Endodermal cell (in vitro differentiated cells): ENCODE results near the gene GAST. TPM values are rescaled to one million over a fixed set of nuclear protein-coding genes. Genes with fewer than 3 reads are reported as not detected.

Experiments used
- DNase-seq: peaks from one replicate; pipeline ENCODE4 v3.0.0-alpha.2; 2017
- H3K27ac ChIP-seq: 2 replicates; pipeline ENCODE4 v1.5.1; 2013; ENCODE audit warnings: mild to moderate bottlenecking, low read depth, low read length, moderate library complexity
- H3K27me3 ChIP-seq: 2 replicates; pipeline ENCODE4 v1.6.1; 2013; ENCODE audit warnings: mild to moderate bottlenecking, low read length, moderate library complexity; ENCODE audit not compliant: insufficient read depth, control insufficient read depth, poor library complexity, severe bottlenecking
- H3K36me3 ChIP-seq: 2 replicates; pipeline ENCODE4 v1.7.0; 2013; ENCODE audit warnings: mild to moderate bottlenecking, low read length, moderate library complexity; ENCODE audit not compliant: control insufficient read depth, insufficient read depth
- H3K4me1 ChIP-seq: one replicate; pipeline ENCODE4 v1.7.0; 2013; ENCODE audit warnings: low read length; ENCODE audit not compliant: control insufficient read depth, insufficient read depth
- H3K4me3 ChIP-seq: 2 replicates; pipeline ENCODE4 v1.5.1; 2013; ENCODE audit warnings: mild to moderate bottlenecking, low read length, moderate library complexity
- H3K9ac ChIP-seq: 2 replicates; pipeline ENCODE4 v1.6.1; 2013; ENCODE audit warnings: mild to moderate bottlenecking, low read length, moderate library complexity; ENCODE audit not compliant: poor library complexity, severe bottlenecking; ENCODE audit errors: extremely low read depth
- H3K9me3 ChIP-seq: 2 replicates; pipeline ENCODE4 v1.6.1; 2013; ENCODE audit warnings: mild to moderate bottlenecking, low read length, moderate library complexity; ENCODE audit not compliant: control insufficient read depth
- H3K27ac Mint-ChIP-seq: 2 replicates; pipeline ENCODE4 v1.8.0; 2020; ENCODE audit warnings: mixed read lengths
- H3K27me3 Mint-ChIP-seq: 2 replicates; pipeline ENCODE4 v1.8.0; 2021; ENCODE audit warnings: mild to moderate bottlenecking, mixed read lengths; ENCODE audit not compliant: insufficient read depth
- H3K36me3 Mint-ChIP-seq: 2 replicates; pipeline ENCODE4 v1.8.0; 2020; ENCODE audit warnings: low read depth, mixed read lengths
- H3K4me1 Mint-ChIP-seq: 2 replicates; pipeline ENCODE4 v1.8.0; 2020; ENCODE audit warnings: mixed read lengths
- H3K4me3 Mint-ChIP-seq: 2 replicates; pipeline ENCODE4 v1.8.0; 2020; ENCODE audit warnings: mild to moderate bottlenecking, moderate library complexity, mixed read lengths
- H3K9me3 Mint-ChIP-seq: 2 replicates; pipeline ENCODE4 v1.8.0; 2020; ENCODE audit warnings: mild to moderate bottlenecking, mixed read lengths
- WGBS, 2 experiments: methylation state at CpG; one replicate each; pipeline versions ENCODE4 v1.1.5 to v1.1.7; 2013; ENCODE audit warnings: missing lambda C conversion rate in 2 of 2, mixed read lengths in 1 of 2; ENCODE audit not compliant: insufficient coverage in 1 of 2, insufficient read length in 1 of 2; 5-methylcytosine and 5-hydroxymethylcytosine counted together
- total RNA-seq, 2 donors: library from RNA; stranded (reverse); fragmentation: NEBNext Ultra II Directional in 1 of 2; extraction: Animal tissue kit (Norgen Biotek cat#: 25700) in 1 of 2; gene quantifications; 2 replicates in 1 of 2; 3 replicates in 1 of 2; pipeline ENCODE4 v1.2.1, GENCODE V29; 2021
- TF ChIP-seq, protein P1 (sequence below): fragments of 200-600 bp; sonication (generic); conservative IDR thresholded peaks from 2 replicates; pipeline ENCODE4 v1.5.0; 2021; ENCODE audit warnings: antibody characterized with exemption, mild to moderate bottlenecking

GAST gene
- total RNA-seq, 2 donors from 2014 or later = not detected

DNA sequence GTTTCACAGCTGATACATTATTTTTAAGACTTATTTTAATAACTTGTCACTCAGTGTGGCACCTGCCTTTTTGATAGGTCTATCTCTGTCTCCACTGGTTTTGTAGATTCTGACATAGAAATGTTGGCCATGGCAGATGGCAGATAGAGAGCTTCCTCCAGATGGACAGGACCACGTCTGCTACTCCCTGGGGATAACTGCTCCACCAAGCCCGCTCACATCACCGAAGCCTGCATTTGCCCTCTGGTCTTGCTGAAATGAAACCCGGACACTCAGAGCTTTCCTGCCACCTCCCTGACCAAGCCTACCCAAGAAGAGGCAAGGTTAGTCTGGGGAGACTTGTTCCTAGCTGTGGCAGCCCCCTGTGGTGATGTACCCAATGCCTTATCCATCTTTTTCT is 38.7 kb downstream of the GAST start:
- no peak for DNase-seq
- peaks cover 20% of the 10 kb centered on the region for H3K36me3 Mint-ChIP-seq
- Histone ChIP-seq H3K4me1 (no peaks in the 10 kb centered on the region), H3K36me3 (peaks cover 21% of the 10 kb centered on the region), H3K27me3 (no peaks in the 10 kb centered on the region), H3K4me3 (no peak overlapping the region), H3K9ac (no peak overlapping the region), H3K9me3 (no peaks in the 10 kb centered on the region), H3K27ac (no peak overlapping the region)
- no peak overlapping the region for H3K27ac Mint-ChIP-seq
- WGBS, 2 experiments = 94 to 96% methylated on average over 3 to 4 of the region's 4 CpGs
- TF ChIP-seq, protein P1, sequence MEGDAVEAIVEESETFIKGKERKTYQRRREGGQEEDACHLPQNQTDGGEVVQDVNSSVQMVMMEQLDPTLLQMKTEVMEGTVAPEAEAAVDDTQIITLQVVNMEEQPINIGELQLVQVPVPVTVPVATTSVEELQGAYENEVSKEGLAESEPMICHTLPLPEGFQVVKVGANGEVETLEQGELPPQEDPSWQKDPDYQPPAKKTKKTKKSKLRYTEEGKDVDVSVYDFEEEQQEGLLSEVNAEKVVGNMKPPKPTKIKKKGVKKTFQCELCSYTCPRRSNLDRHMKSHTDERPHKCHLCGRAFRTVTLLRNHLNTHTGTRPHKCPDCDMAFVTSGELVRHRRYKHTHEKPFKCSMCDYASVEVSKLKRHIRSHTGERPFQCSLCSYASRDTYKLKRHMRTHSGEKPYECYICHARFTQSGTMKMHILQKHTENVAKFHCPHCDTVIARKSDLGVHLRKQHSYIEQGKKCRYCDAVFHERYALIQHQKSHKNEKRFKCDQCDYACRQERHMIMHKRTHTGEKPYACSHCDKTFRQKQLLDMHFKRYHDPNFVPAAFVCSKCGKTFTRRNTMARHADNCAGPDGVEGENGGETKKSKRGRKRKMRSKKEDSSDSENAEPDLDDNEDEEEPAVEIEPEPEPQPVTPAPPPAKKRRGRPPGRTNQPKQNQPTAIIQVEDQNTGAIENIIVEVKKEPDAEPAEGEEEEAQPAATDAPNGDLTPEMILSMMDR = no peak
- H3K27me3 Mint-ChIP-seq = no peaks in the 10 kb centered on the region
- H3K4me1 Mint-ChIP-seq = no peaks in the 10 kb centered on the region
- no peaks in the 10 kb centered on the region for H3K9me3 Mint-ChIP-seq
- no peak overlapping the region for H3K4me3 Mint-ChIP-seq

DNA sequence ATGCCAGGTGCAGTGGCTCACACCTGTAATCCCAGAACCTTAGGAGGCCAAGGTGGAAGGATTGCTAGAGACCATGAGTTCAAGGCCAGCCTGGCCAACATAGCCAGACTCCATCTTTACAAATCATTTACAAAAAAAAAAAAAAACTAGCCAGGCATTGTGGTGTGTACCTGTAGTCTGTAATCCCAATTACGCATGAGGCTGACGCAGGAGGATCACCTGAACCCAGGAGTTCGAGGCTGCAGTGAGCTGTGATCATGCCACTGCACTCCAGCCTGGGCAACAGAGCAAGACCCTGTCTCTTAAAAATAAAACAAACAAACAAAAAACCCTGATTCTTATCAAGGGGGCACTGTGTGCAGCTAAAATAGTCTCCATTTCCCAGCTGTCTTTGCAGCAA is 39.2 kb downstream of the GAST start:
- Histone ChIP-seq H3K36me3 (peaks cover 24% of the 10 kb centered on the region), H3K9ac (no peak overlapping the region), H3K4me1 (no peaks in the 10 kb centered on the region), H3K27me3 (no peaks in the 10 kb centered on the region), H3K27ac (no peak overlapping the region), H3K9me3 (no peaks in the 10 kb centered on the region), H3K4me3 (no peak overlapping the region)
- TF ChIP-seq, protein P1 = no peak
- Mint-ChIP-seq H3K4me1 (no peaks in the 10 kb centered on the region), H3K9me3 (no peaks in the 10 kb centered on the region), H3K27ac (no peak overlapping the region), H3K4me3 (no peak overlapping the region), H3K36me3 (peaks cover 25% of the 10 kb centered on the region), H3K27me3 (no peaks in the 10 kb centered on the region)
- DNase-seq = no peak
- 54 to 59% methylated on average over 3 of the region's 3 CpGs for WGBS, 2 experiments

DNA sequence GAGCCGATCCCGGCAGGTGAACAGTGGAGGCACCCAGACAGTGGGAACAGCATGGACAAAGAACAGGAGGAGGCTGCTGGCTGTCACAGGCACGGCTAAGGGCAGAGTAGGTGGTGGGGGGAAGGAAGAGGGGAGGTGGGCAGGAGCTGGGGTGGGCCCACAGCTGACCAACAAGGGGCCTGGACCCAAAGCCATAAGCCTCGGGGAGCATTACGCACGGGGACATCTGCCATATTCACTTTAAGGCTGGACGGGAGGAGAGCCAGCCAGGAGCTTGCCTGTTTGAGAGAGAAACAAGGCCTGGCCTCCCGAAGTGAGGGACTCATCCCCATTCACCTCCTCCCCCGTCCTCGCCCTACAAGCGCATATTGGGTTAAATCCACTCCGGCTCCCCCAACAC is 41.9 kb downstream of the GAST start:
- Histone ChIP-seq H3K27me3 (no peaks in the 10 kb centered on the region), H3K4me1 (no peaks in the 10 kb centered on the region), H3K4me3 (no peak overlapping the region), H3K27ac (no peak overlapping the region), H3K9ac (no peak overlapping the region), H3K36me3 (peaks cover 44% of the 10 kb centered on the region), H3K9me3 (no peaks in the 10 kb centered on the region)
- H3K27ac Mint-ChIP-seq = no peak overlapping the region
- no peaks in the 10 kb centered on the region for H3K4me1 Mint-ChIP-seq
- 87 to 96% methylated on average over 3 to 12 of the region's 12 CpGs for WGBS, 2 experiments
- no peaks in the 10 kb centered on the region for H3K9me3 Mint-ChIP-seq
- DNase-seq = no peak
- peaks cover 50% of the 10 kb centered on the region for H3K36me3 Mint-ChIP-seq
- no peak overlapping the region for H3K4me3 Mint-ChIP-seq
- no peaks in the 10 kb centered on the region for H3K27me3 Mint-ChIP-seq
- TF ChIP-seq, protein P1 = no peak
